ENCODE results near the gene DDR1.

DDR1 gene

GRCh38 chr6:30881392-30882203 is 2.7 kb upstream of the DDR1 start:
- DNase-seq (ENCODE audit: low spot score) = no peak

GRCh38 chr6:30882204-30882758 is 2.0 kb upstream of the DDR1 start:
- peak; percentile 24 for DNase-seq (ENCODE audit: low spot score)

- DNase-seq (ENCODE audit: low spot score) = peak; percentile 11
Observed at GRCh38 chr6:30882759-30883684, 1.3 kb upstream of the DDR1 start.

GRCh38 chr6:30884521-30885480 is 482 bp downstream of the DDR1 start:
- peak; percentile 61 for DNase-seq (ENCODE audit: low spot score)

- DNase-seq (ENCODE audit: low spot score) = peak; percentile 38
Observed at GRCh38 chr6:30885481-30885998, 1.2 kb downstream of the DDR1 start.

GRCh38 chr6:30885999-30886896 is 1.9 kb downstream of the DDR1 start:
- peak; percentile 88 for DNase-seq (ENCODE audit: low spot score)

- DNase-seq (ENCODE audit: low spot score) = no peak
Observed at GRCh38 chr6:30886897-30887255, 2.6 kb downstream of the DDR1 start.

GRCh38 chr6:30887901-30888815 is 3.8 kb downstream of the DDR1 start:
- DNase-seq (ENCODE audit: low spot score) = peak; percentile 79

- no peak for DNase-seq (ENCODE audit: low spot score)
Observed at GRCh38 chr6:30888816-30889495, 4.6 kb downstream of the DDR1 start.

GRCh38 chr6:30889496-30889885 is 5.2 kb downstream of the DDR1 start:
- no peak for DNase-seq (ENCODE audit: low spot score)

- no peak for DNase-seq (ENCODE audit: low spot score)
Observed at GRCh38 chr6:30889921-30890645, 5.8 kb downstream of the DDR1 start.

- no peak for DNase-seq (ENCODE audit: low spot score)
Observed at GRCh38 chr6:30890646-30891449, 6.5 kb downstream of the DDR1 start.

GRCh38 chr6:30891450-30891723 is 7.1 kb downstream of the DDR1 start:
- no peak for DNase-seq (ENCODE audit: low spot score)

GRCh38 chr6:30891816-30892538 is 7.7 kb downstream of the DDR1 start:
- DNase-seq (ENCODE audit: low spot score) = no peak

- no peak for DNase-seq (ENCODE audit: low spot score)
Observed at GRCh38 chr6:30893001-30893591, 8.8 kb downstream of the DDR1 start.

- DNase-seq (ENCODE audit: low spot score) = no peak
Observed at GRCh38 chr6:30893666-30894065, 9.3 kb downstream of the DDR1 start.

Data from hepatic stellate cell (primary cell).